Body of pancreas (tissue), 4 donors: ENCODE data around the gene FAM120C.

Source experiments
- CTCF ChIP-seq, 7 experiments: fragments of 450-650 bp in 4 of 7; fragments of 200-600 bp in 3 of 7; sonication (generic) in 3 of 7; IDR thresholded peaks; one replicate each; pipeline ENCODE4 v1.5.1; 2016 to 2019; ENCODE audit warnings: antibody characterized with exemption in 7 of 7
- POLR2A ChIP-seq, 3 donors: fragments of 450-650 bp; IDR thresholded peaks; one replicate each; pipeline ENCODE4 v1.6.1; 2016; ENCODE audit warnings: antibody characterized with exemption in 3 of 3, mild to moderate bottlenecking in 2 of 3

DNA sequence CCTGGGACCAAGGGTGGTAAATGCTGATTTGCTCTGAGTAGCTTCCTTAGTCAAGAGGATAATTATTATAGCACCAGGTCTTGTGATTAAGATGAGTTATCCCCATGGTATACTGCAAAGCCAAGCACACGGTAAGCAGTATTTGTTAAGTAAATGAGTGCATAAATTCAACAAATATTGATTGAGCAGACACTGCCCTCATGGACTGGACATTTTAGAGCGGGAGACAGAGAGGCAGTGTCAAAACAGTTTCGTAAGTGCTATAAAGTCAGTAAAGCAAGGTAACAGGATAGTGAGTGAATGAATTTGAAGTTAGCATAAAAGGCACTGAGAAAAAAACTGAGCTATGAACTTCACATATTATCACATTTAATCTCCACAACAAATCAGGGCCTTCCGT is 152.7 kb downstream of the FAM120C start:
- TF ChIP-seq POLR2A (IDR thresholded peaks at IDR 0.05), result no peak
- TF ChIP-seq CTCF (IDR thresholded peaks at IDR 0.05), result no peak
